ENCODE data around the gene NAT8L. TPM values are rescaled to one million over a fixed set of nuclear protein-coding genes. Genes with fewer than 3 reads are reported as not detected.
A peak's percentile ranks its signal among the peaks of the same experiment; 100 is the strongest.

Gene NAT8L
- total and polyA plus RNA-seq, 2 experiments from 2014 or later: 1.5 to 2.7 TPM

DNA sequence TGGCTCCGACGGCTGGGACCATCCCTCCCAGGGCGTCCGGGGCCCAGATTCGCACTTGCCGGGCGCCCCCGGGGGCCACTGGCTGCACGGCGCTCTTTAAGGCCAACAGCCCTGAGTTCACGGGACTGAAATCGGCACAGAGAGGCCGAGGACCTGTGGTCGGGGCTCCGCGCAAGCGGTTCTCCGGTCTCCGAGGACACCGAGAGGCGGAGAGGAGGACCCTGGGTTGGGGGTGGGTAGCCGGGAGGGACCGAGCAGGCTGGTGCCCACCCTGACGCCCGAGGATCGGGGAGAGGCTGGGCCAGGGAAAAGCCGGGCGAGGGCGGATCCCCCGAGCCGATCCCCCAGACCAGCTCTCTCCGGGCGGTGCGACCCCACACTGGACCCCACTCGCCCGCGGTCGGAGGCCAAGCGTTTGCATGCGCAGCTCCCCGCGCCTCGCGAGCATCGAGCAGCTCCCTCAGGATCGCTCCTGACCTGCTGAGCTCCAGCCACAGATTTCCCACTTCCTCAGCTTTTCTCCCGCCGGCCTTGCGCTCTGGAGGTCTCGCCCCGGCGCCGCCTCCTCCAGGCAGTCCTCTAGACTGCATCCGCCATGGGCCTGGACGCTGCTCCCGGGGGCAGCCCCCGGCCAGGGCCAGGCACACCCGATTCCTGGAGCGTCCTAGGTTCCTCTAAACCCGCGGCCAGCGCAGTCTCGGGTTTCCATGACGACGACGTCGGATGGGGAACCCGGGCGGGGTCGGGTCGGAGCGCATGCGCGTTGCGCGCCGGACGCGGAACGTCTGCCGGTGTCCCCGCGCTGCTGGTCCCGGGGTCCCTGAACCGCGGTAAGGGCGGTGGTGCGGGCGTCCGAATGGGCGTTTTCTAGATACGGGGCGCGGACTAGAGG is 17.6 kb upstream of the NAT8L start:
- no peaks in the 10 kb centered on the region for H4K20me1 ChIP-seq (ENCODE audit: insufficient read depth, poor library complexity, severe bottlenecking)
- H3K27ac ChIP-seq: no peak overlapping the region
- peak; percentile 58 for TF ChIP-seq EZH2 (IDR thresholded peaks at IDR 0.05; ENCODE audit: borderline replicate concordance)
- no peak for TF ChIP-seq EZH2phosphoT487 (IDR thresholded peaks at IDR 0.05; ENCODE audit: low read depth, severe bottlenecking, unreplicated experiment)
- H3K36me3 ChIP-seq (replicated peaks; ENCODE audit: insufficient read depth, low read depth): no peaks in the 10 kb centered on the region
- no peaks in the 10 kb centered on the region for H3K9me3 ChIP-seq (ENCODE audit: low read depth)
- 2% methylated on average over 68 of the region's 94 CpGs for WGBS (ENCODE audit: low lambda C conversion rate, missing lambda C conversion rate)
- peaks cover 10% of the 10 kb centered on the region for H3K4me1 ChIP-seq (ENCODE audit: insufficient read depth)
- H3K4me3 ChIP-seq: peak overlapping the region; percentile 99
- DNase-seq (ENCODE audit: low spot score): peak; percentile 91
- no peaks in the 10 kb centered on the region for H3K9me2 ChIP-seq (replicated peaks; ENCODE audit: insufficient read depth)
- peaks cover 26% of the 10 kb centered on the region for H3K27me3 ChIP-seq
- H3K79me2 ChIP-seq: no peaks in the 10 kb centered on the region
- H2AFZ ChIP-seq: peak overlapping the region; percentile 98
- peak overlapping the region; percentile 99 for H3K4me2 ChIP-seq

DNA sequence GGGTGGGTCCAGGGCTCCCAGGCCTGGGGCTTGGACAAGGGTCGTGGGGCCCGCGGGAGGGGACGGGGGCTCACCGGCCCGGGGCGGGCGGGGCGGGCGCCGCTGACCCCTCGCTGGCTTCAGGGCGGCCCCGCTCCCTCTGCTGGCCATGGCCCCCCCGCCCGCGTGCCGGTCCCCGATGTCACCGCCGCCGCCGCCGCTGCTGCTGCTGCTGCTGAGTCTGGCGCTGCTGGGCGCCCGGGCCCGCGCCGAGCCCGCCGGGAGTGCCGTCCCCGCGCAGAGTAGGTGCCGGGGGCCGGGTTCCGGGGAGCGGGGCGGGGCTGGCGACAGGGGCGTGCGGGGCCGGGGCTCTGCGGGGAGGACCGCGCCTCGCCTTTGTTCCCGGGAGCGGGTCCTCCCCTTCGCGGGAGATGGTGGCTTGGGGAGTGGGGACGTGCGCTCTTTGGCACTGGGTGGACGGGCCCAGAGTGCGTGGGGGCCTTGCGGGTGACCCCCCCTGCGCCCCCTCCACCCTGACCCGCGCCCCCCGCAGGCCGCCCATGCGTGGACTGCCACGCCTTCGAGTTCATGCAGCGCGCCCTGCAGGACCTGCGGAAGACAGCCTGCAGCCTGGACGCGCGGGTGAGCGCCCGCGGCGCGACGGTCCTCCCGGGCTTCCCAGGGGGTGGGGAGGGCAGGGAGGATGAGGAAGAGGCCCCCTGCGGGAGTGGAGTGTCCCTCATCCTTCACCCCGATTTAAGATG is 16.8 kb upstream of the NAT8L start:
- Histone ChIP-seq H2AFZ (peak overlapping the region; percentile 98), H3K4me3 (peak overlapping the region; percentile 99), H3K9me2 (replicated peaks; ENCODE audit: insufficient read depth) (no peaks in the 10 kb centered on the region), H3K27me3 (peaks cover 26% of the 10 kb centered on the region), H3K4me2 (peak overlapping the region; percentile 99), H3K79me2 (no peaks in the 10 kb centered on the region), H3K4me1 (ENCODE audit: insufficient read depth) (peaks cover 10% of the 10 kb centered on the region), H4K20me1 (ENCODE audit: insufficient read depth, poor library complexity, severe bottlenecking) (no peaks in the 10 kb centered on the region), H3K27ac (no peak overlapping the region), H3K9me3 (ENCODE audit: low read depth) (no peaks in the 10 kb centered on the region), H3K36me3 (replicated peaks; ENCODE audit: insufficient read depth, low read depth) (no peaks in the 10 kb centered on the region)
- TF ChIP-seq, protein P1, sequence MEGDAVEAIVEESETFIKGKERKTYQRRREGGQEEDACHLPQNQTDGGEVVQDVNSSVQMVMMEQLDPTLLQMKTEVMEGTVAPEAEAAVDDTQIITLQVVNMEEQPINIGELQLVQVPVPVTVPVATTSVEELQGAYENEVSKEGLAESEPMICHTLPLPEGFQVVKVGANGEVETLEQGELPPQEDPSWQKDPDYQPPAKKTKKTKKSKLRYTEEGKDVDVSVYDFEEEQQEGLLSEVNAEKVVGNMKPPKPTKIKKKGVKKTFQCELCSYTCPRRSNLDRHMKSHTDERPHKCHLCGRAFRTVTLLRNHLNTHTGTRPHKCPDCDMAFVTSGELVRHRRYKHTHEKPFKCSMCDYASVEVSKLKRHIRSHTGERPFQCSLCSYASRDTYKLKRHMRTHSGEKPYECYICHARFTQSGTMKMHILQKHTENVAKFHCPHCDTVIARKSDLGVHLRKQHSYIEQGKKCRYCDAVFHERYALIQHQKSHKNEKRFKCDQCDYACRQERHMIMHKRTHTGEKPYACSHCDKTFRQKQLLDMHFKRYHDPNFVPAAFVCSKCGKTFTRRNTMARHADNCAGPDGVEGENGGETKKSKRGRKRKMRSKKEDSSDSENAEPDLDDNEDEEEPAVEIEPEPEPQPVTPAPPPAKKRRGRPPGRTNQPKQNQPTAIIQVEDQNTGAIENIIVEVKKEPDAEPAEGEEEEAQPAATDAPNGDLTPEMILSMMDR (IDR thresholded peaks at IDR 0.05; ENCODE audit: poor library complexity): peak; percentile 9
- TF ChIP-seq EZH2 (IDR thresholded peaks at IDR 0.05; ENCODE audit: borderline replicate concordance) (no peak), EZH2phosphoT487 (IDR thresholded peaks at IDR 0.05; ENCODE audit: low read depth, severe bottlenecking, unreplicated experiment) (no peak)
- 5% methylated on average over 15 of the region's 80 CpGs for WGBS (ENCODE audit: low lambda C conversion rate, missing lambda C conversion rate)
- DNase-seq (ENCODE audit: low spot score): peak; percentile 69

DNA sequence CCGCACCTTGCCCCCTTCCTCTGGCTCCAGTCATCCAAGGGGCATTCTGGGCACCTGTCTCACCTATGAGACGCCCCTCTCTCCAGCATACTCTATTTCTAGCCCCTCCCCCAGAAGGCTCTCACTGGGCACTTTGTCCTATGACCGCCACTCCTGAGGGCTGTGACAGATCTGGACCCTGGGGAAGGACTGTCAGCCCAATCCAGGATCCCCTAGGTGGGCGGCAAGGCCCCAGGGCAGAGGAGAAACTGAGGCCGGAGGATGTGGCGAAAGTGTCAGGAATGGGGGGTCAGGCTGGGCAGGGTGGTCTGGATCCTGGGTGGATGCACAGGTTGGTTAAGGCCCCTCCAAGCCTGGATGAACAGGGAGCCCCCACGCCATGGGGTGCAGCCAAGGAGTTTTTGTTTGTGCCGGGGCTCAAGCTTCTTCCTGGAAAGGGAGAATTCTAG is 16.2 kb upstream of the NAT8L start:
- WGBS (ENCODE audit: low lambda C conversion rate, missing lambda C conversion rate): 84% methylated on average over 8 of the region's 8 CpGs
- H2AFZ ChIP-seq: no peak overlapping the region
- H3K36me3 ChIP-seq (replicated peaks; ENCODE audit: insufficient read depth, low read depth): no peaks in the 10 kb centered on the region
- no peaks in the 10 kb centered on the region for H3K9me3 ChIP-seq (ENCODE audit: low read depth)
- H4K20me1 ChIP-seq (ENCODE audit: insufficient read depth, poor library complexity, severe bottlenecking): no peaks in the 10 kb centered on the region
- no peak overlapping the region for H3K27ac ChIP-seq
- DNase-seq (ENCODE audit: low spot score): no peak
- H3K9me2 ChIP-seq (replicated peaks; ENCODE audit: insufficient read depth): no peaks in the 10 kb centered on the region
- peak overlapping the region; percentile 99 for H3K4me2 ChIP-seq
- peaks cover 26% of the 10 kb centered on the region for H3K27me3 ChIP-seq
- peaks cover 10% of the 10 kb centered on the region for H3K4me1 ChIP-seq (ENCODE audit: insufficient read depth)
- TF ChIP-seq EZH2phosphoT487 (IDR thresholded peaks at IDR 0.05; ENCODE audit: low read depth, severe bottlenecking, unreplicated experiment) (no peak), EZH2 (IDR thresholded peaks at IDR 0.05; ENCODE audit: borderline replicate concordance) (no peak)
- TF ChIP-seq, protein P1 (IDR thresholded peaks at IDR 0.05; ENCODE audit: poor library complexity): no peak
- H3K4me3 ChIP-seq: no peak overlapping the region
- H3K79me2 ChIP-seq: no peaks in the 10 kb centered on the region
